NCI-H69 (cell line): ENCODE measurements around the gene ABHD16B.
A peak's percentile ranks its signal among the peaks of the same experiment; 100 is the strongest.
"Not testable (repeated sequence)": the region's sequence is repeated elsewhere in the genome, so short reads cannot be mapped to it uniquely, and the experiment has no call there.

ENCODE experiments used
- DNase-seq: peaks from one replicate; lab custom pipeline; 2025; lab: John Stamatoyannopoulos, UW

Gene ABHD16B

DNA sequence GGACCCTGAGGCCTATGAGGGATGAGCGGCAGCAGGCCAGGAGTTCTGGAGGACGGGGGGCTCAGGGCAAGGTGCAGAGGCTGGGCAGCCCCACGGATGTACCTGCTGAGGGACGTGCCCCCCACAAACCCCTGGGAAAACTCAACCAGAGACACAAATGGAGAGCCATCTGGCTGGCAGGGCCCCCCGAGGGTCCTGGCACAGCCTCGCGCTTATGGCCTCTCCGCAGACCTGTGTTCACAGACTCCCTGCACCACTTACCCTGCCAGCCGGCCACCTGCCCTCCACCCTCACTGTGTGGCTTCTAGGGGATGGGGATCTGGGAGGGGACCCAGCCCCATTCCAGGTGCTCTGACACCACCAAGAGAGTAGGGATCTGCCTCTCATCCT, 26.8 kb upstream of the ABHD16B start:
- DNase-seq, result no peak

DNA sequence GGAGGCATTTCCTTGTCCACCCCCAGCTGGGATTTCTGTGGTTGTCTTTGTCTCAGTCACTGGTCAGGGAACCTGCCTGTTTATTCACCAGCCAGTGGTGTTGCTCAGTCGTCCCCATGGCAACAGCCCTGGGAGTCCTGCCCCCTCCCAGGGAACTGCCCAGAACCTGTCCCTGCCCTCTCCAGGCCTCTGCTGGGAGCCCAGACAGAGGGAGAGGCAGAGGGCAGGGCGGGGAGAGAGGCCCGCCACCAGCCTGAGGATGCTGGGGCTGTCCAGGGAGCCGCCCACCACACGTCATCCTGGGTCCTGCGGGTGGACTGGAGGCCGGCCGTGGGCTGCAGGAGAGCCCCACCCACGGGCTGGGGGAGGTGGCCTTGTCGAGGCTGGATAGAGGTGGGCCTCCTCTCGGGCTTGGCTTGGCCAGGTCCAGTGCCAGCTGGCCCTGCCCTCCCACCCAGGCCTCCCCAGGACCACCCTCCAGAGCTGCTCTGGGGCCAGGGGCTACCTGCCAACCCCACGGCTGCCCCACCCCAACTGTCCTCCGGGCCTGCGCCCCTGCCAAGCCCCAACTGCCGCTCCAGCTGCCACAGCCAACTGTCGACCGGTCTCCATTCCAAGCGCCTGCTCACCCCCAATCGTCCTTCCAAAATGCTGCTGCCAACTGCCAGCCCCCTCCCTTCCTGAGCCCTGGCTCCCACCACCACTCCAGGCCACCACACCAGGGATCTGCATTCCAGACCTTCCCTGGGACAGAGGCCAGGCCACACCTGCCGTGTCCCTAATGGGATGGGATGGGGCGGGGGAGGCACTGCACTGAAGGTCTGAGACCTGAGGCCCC, 26.1 kb upstream of the ABHD16B start:
- peak; percentile 90 for DNase-seq

DNA sequence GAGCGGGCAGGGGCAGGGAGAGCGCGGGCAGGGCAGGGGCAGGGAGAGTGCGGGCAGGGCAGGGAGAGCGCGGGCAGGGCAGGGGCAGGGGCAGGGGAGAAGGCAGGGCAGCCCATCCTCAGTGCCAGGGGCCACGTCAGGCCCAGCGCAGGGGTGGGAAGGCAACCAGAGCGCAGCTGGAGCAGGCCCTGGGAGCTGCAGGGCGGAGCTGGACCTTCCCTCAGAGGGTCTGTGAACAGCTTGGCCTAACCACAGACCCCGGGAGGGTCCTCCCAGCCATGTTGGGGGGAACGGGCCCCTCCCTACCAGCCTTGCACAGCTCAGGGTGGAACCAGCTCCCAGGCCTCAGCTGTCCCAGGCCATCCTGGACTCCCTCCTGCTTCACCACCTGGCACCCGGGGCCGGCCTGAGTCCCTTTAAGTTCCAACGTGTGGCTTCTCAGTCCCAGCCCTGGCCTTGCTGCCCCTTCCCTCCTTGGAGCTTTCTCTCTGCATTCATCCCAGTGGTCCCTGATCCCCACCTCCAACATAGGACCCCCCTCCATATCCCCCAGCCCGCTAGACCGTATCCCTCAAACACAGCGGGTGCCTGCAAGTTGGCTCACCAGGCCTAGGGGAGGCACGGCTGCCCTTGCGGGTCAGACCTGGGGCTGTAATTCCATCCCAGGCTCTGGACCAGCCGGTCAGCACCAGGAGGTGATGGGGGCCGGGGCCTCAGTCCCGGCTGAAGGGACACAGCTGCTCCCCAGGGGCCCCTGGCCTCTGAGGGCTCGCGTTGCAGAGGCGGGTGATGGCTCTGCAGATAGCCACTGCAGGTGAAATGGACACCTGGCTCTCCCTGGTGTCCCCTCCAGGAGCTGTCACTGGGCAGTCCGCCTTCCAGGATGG, 24.6 kb upstream of the ABHD16B start:
- DNase-seq, result no peak

GRCh38 chr20:63837479-63837878, 23.8 kb upstream of the ABHD16B start:
- no peak for DNase-seq

GRCh38 chr20:63839620-63840019, 21.7 kb upstream of the ABHD16B start:
- no peak for DNase-seq

DNA sequence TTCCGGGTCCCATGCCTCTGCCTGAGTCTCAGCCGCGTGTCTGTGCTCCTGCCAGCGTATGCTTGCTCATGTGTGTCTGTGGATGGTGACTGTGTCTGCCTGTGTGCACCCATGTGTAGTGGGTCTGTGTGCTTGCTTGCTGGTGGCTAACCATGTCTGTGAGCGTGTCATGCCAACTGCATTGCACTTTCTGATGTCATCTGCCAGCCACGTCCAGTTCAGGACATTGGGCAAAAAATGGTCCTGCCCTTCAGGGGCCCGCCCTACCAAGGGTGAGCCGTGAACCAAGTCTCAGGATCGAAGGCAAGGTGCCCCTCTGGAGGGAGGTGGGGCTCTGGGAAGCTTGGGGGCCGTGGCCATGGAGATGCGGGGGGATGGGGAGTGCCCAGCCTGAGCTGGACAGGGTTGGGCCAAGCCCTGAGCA, 20.9 kb upstream of the ABHD16B start:
- DNase-seq, result no peak

DNA sequence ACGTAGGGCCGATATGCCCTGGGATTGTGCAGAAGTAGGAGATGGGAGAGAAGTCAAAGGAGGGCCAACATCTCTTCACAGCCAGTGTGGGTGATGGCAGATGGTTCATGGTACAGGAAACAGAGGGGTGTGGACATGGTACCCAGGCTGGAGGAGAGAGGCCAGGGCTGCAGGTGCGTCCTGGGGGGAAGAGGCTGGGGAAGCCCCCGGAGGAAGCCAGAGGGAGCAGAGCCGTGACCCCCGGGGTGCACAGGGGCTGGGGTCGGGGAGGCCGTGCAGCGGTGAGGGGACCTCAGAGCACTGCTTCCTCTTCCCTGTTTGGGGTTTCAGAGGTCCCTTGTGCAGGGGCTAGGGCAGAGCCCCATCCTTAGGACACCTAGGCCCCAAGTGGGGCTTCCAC, 19.0 kb upstream of the ABHD16B start:
- DNase-seq, result no peak

- no peak for DNase-seq
Observed at GRCh38 chr20:63843222-63843621, 18.1 kb upstream of the ABHD16B start.

DNA sequence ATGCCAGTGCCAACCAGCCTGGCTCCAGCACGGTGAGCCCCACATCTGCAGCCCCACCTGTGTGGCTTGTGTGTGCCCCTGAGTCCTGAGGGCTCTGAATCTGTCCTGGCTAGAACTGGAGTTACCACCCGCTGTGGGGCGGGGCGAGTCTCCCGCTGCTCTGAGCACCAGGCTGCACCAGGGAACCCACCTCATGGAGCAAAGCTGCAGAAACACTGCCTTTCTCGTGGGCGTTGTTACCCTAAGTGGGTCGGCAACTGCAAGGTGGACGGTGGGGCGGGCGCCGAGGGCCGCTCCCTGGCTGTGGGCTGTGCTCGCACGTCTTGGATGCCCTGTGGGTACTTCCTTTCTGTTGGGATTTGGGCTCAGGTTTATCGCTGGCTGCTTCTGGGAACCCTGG, 17.5 kb upstream of the ABHD16B start:
- peak; percentile 12 for DNase-seq

DNA sequence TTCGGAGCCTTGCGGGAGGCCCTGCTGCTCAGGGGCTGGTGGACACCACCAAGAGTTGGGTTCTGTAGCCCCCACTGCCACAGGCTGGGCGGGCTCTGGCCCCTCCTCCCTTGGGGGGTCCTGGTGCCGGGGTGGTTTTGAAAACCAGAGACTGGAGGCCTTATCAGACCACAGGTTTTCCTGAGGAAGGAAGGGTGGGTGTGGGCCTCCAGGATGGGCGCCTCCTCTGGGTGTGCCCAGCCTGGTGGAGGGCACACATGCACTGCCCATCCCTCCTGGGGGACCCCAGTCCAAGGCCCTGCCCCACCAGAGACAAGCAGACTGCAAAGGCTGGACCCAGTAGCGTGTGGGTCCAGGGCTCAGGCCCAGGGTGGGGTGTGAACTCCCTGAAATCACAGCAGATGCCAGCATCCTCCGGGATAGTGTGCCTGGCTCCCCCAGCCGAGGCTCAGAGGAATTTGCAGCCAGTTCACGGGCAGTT, 16.7 kb upstream of the ABHD16B start:
- DNase-seq, result no peak

- peak; percentile 65 for DNase-seq
Observed at GRCh38 chr20:63846128-63846771, 15.0 kb upstream of the ABHD16B start.

DNA sequence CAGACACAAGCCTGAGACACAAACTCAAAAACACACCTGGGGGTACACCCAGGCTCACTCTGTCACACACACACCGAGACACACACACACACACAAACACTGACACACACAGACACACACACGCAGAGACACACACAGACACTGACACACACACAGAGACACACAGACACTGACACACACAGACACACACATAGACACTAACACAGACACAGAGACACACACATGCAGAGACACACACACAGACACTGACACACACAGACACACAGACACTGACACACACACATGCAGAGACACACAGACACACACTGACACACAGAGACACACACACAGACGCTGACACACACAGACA, 14.4 kb upstream of the ABHD16B start:
- DNase-seq, result no peak

- peak; percentile 63 for DNase-seq
Observed at GRCh38 chr20:63847237-63848002, 13.9 kb upstream of the ABHD16B start.

DNA sequence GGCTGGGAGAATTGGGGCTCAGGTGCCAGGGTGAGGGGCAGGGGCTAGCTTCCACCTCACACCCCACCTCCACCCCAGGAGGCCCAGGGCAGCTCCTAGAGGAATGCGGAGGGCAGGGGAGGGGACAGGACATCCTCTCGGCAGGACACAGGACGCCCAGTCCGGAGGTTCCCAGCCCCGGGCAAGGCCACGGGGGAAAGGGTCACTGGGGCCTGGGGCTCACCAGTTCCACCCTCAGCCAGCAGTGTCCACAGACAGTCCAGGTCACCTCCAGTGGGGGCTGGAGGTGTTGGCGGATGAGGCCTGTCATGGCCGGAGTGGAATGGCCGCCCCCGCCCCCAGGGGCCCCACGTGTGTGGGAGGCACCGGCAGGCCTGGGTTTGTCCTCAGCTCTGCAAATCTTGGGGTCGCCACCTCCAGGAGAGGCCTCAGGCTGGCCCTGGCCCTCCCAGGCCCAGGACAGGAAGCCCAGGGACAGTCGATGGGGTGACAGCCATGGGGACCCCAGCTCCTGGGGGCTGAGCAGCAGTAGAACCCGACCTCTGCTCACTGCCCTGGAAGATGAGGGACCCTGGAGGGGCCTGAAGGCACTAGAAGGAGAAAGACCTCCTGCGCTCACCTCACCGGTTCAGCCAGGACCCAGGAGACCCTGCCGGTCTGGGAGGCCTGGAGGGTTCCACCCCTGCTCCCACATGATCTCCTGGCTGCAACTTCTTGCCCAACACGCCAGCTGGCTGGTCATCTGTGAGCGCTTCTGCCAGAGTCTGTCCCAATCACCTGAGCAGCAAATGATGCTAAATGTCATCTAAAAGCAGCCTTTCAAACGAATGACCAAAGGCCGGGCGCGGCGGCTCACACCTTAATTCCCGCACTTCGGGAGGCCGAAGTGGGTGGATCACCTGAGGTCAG, 13.0 kb upstream of the ABHD16B start:
- no peak for DNase-seq

GRCh38 chr20:63850689-63851547, 10.4 kb upstream of the ABHD16B start:
- DNase-seq, result no peak

GRCh38 chr20:63851548-63851943, 9.8 kb upstream of the ABHD16B start:
- DNase-seq, result not testable (repeated sequence)

GRCh38 chr20:63853733-63854068, 7.6 kb upstream of the ABHD16B start:
- not testable (repeated sequence) for DNase-seq

GRCh38 chr20:63854069-63854765, 7.1 kb upstream of the ABHD16B start:
- no peak for DNase-seq

DNA sequence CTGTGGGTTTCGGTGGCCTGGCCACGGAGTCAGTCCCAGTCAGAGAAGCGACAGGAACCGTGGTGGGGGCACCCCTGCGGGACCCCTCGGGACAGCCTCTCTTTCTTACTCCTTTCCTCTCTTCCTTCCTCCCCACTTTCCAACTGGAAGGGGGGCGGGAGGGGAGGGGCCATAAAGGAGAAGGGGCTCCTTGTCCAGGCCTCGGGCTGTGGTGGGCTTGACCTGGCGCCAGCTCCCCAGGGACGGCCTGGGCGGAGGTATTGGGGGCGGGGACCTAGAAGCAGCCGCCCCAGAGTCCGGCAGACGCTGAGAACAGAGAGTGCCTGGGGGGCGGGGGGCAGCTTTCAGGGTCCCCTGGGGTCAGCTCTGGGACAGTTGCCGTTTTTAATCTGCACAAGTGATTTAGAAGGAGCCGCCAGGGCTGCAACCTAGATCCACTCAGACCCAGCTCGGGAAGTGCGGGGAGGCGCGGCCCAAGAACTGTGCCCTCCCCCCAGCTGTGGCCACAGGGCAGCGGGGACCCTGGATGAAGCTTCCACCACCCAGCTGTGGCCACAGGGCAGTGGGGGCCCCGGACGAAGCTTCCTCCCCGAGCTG, 6.4 kb upstream of the ABHD16B start:
- DNase-seq, result no peak
